HEK293T (cell line): ENCODE data around the gene NFATC1.

Experiments used
- ARNT ChIP-seq: fragments of 450-650 bp; IDR thresholded peaks from 2 replicates; pipeline ENCODE4 v1.6.1; 2017; ENCODE audit warnings: mild to moderate bottlenecking
- BHLHE40 ChIP-seq: fragments of 450-650 bp; IDR thresholded peaks from 2 replicates; pipeline ENCODE4 v1.6.1; 2016; ENCODE audit warnings: mild to moderate bottlenecking, moderate library complexity, borderline replicate concordance
- CTBP1 ChIP-seq: fragments of 450-650 bp; IDR thresholded peaks from 2 replicates; pipeline ENCODE4 v1.6.1; 2016; ENCODE audit warnings: borderline replicate concordance
- ELF4 ChIP-seq: fragments of 450-650 bp; IDR thresholded peaks from 2 replicates; pipeline ENCODE4 v1.6.1; 2017; ENCODE audit warnings: antibody characterized with exemption
- FOXK2 ChIP-seq: fragments of 450-650 bp; IDR thresholded peaks from 2 replicates; pipeline ENCODE4 v1.6.1; 2016; ENCODE audit warnings: mild to moderate bottlenecking
- FOXM1 ChIP-seq: fragments of 450-650 bp; IDR thresholded peaks from 2 replicates; pipeline ENCODE4 v1.6.1; 2017; ENCODE audit warnings: mild to moderate bottlenecking, borderline replicate concordance
- HDGF ChIP-seq: fragments of 450-650 bp; IDR thresholded peaks from 2 replicates; pipeline ENCODE4 v1.6.1; 2017; ENCODE audit warnings: antibody characterized with exemption, borderline replicate concordance
- L3MBTL2 ChIP-seq: fragments of 450-650 bp; conservative IDR thresholded peaks from 2 replicates; pipeline ENCODE4 v1.6.1; 2016; ENCODE audit warnings: mild to moderate bottlenecking
- LEF1 ChIP-seq: fragments of 450-650 bp; IDR thresholded peaks from 2 replicates; pipeline ENCODE4 v1.6.1; 2017; ENCODE audit warnings: mild to moderate bottlenecking, borderline replicate concordance
- SP1 ChIP-seq: fragments of 450-650 bp; IDR thresholded peaks from 2 replicates; pipeline ENCODE4 v1.6.1; 2017
- SUZ12 ChIP-seq: fragments of 450-650 bp; IDR thresholded peaks from 2 replicates; pipeline ENCODE4 v1.6.1; 2016; ENCODE audit warnings: mild to moderate bottlenecking
- TARDBP ChIP-seq: fragments of 450-650 bp; IDR thresholded peaks from 2 replicates; pipeline ENCODE4 v1.6.1; 2016

GRCh38 chr18:79566771-79567431 lies 171.2 kb downstream of the NFATC1 start:
- TF ChIP-seq SP1: no peak
- TF ChIP-seq SUZ12: no peak
- TF ChIP-seq HDGF: no peak
- no peak for TF ChIP-seq ELF4
- no peak for TF ChIP-seq TARDBP
- no peak for TF ChIP-seq FOXM1
- TF ChIP-seq CTBP1: no peak
- no peak for TF ChIP-seq BHLHE40
- TF ChIP-seq L3MBTL2: no peak
- TF ChIP-seq FOXK2: no peak
- TF ChIP-seq LEF1: no peak
- TF ChIP-seq ARNT: no peak
